ENCODE results near the gene UBE2E2. TPM values are rescaled to one million over a fixed set of nuclear protein-coding genes. Genes with fewer than 3 reads are reported as not detected.

Gene UBE2E2
- total RNA-seq, 2 experiments from 2014 or later, result 16.5 to 23.2 TPM

- peaks cover 9% of the 10 kb centered on the region for H3K36me3 Mint-ChIP-seq (ENCODE audit: low read depth)
- H3K27me3 Mint-ChIP-seq, result no peaks in the 10 kb centered on the region
- POLR2A ChIA-PET, result no interaction called here
- H3K9me3 Mint-ChIP-seq, result peaks cover 22% of the 10 kb centered on the region
- no peak for DNase-seq
- CTCF ChIA-PET, result no interaction called here
- TF ChIP-seq CTCF (IDR thresholded peaks at IDR 0.05), result no peak
- intact Hi-C loops (cut with micrococcal nuclease), result no loop called here
- H3K4me3 Mint-ChIP-seq, result no peak overlapping the region
- H3K4me1 Mint-ChIP-seq (ENCODE audit: low read depth), result no peaks in the 10 kb centered on the region
- no peak for ATAC-seq
- H3K27ac Mint-ChIP-seq, result no peak overlapping the region
Observed at GRCh38 chr3:23288715-23289114, 85.6 kb downstream of the UBE2E2 start.

GRCh38 chr3:23292432-23292831 lies 89.3 kb downstream of the UBE2E2 start:
- ATAC-seq (no peak), DNase-seq (no peak)
- Mint-ChIP-seq H3K9me3 (peaks cover 14% of the 10 kb centered on the region), H3K27ac (no peak overlapping the region), H3K4me1 (ENCODE audit: low read depth) (peaks cover 2% of the 10 kb centered on the region), H3K27me3 (no peaks in the 10 kb centered on the region), H3K36me3 (ENCODE audit: low read depth) (peaks cover 2% of the 10 kb centered on the region), H3K4me3 (no peak overlapping the region)
- intact Hi-C loops (cut with micrococcal nuclease), result no loop called here
- TF ChIP-seq CTCF (IDR thresholded peaks at IDR 0.05), result no peak
- ChIA-PET POLR2A (interaction anchor here (0.7 kb wide), 1 partner anchor 33 kb away, joined by 3 read pairs; no protein-coding TSS in a partner anchor), CTCF (no interaction called here)

- Mint-ChIP-seq H3K27me3 (no peaks in the 10 kb centered on the region), H3K4me3 (no peak overlapping the region), H3K9me3 (peaks cover 10% of the 10 kb centered on the region), H3K27ac (no peak overlapping the region), H3K36me3 (ENCODE audit: low read depth) (peaks cover 4% of the 10 kb centered on the region), H3K4me1 (ENCODE audit: low read depth) (peaks cover 2% of the 10 kb centered on the region)
- intact Hi-C loops (cut with micrococcal nuclease), result no loop called here
- ATAC-seq (no peak), DNase-seq (no peak)
- ChIA-PET CTCF (no interaction called here), POLR2A (no interaction called here)
- no peak for TF ChIP-seq CTCF (IDR thresholded peaks at IDR 0.05)
Observed at GRCh38 chr3:23294770-23295387, 91.8 kb downstream of the UBE2E2 start.

GRCh38 chr3:23301819-23302218 lies 98.7 kb downstream of the UBE2E2 start:
- ATAC-seq (no peak), DNase-seq (no peak)
- Mint-ChIP-seq H3K27ac (no peak overlapping the region), H3K36me3 (ENCODE audit: low read depth) (peaks cover 6% of the 10 kb centered on the region), H3K9me3 (peaks cover 12% of the 10 kb centered on the region), H3K4me3 (no peak overlapping the region), H3K27me3 (no peaks in the 10 kb centered on the region), H3K4me1 (ENCODE audit: low read depth) (peaks cover 3% of the 10 kb centered on the region)
- intact Hi-C loops (cut with micrococcal nuclease), result no loop called here
- ChIA-PET CTCF (no interaction called here), POLR2A (no interaction called here)
- no peak for TF ChIP-seq CTCF (IDR thresholded peaks at IDR 0.05)

GRCh38 chr3:23302271-23302670 lies 99.1 kb downstream of the UBE2E2 start:
- intact Hi-C loops (cut with micrococcal nuclease), result no loop called here
- no peaks in the 10 kb centered on the region for H3K27me3 Mint-ChIP-seq
- H3K36me3 Mint-ChIP-seq (ENCODE audit: low read depth), result peaks cover 5% of the 10 kb centered on the region
- POLR2A ChIA-PET, result no interaction called here
- H3K4me1 Mint-ChIP-seq (ENCODE audit: low read depth), result peaks cover 3% of the 10 kb centered on the region
- H3K4me3 Mint-ChIP-seq, result no peak overlapping the region
- H3K27ac Mint-ChIP-seq, result no peak overlapping the region
- no peak for DNase-seq
- H3K9me3 Mint-ChIP-seq, result peaks cover 11% of the 10 kb centered on the region
- CTCF ChIA-PET, result no interaction called here
- no peak for ATAC-seq
- TF ChIP-seq CTCF (IDR thresholded peaks at IDR 0.05), result no peak
